Omental fat pad (tissue), 4 donors: Measurements from ENCODE around the gene KCTD15. TPM values are rescaled to one million over a fixed set of nuclear protein-coding genes. Genes with fewer than 3 reads are reported as not detected.

Experiments used
- ATAC-seq: fragments of 150-250 bp; one replicate; pipeline ENCODE4 v1.9.1; 2016; ENCODE audit warnings: mild to moderate bottlenecking, moderate library complexity; ENCODE audit not compliant: low FRiP score
- DNase-seq: peaks from one replicate; pipeline ENCODE4 v3.0.0-alpha.2; 2019; ENCODE audit warnings: low spot score
- total RNA-seq, 4 donors: library from RNA; depleted of rRNA; stranded (reverse); fragments of >200 nt; gene quantifications; one replicate each; pipeline ENCODE4 v1.1.0, GENCODE V29; 2016
- TF ChIP-seq, protein P1 (sequence below), 3 donors: fragments of 450-650 bp; IDR thresholded peaks; one replicate each; pipeline ENCODE4 v1.5.1; 2016 to 2017; ENCODE audit warnings: antibody characterized with exemption in 3 of 3, mild to moderate bottlenecking in 3 of 3, moderate library complexity in 2 of 3

KCTD15 gene
- total RNA-seq, 4 donors from 2014 or later, result 30.6 to 49.7 (median 38.2) TPM

GRCh38 chr19:33758541-33759013, 38.1 kb upstream of the KCTD15 start:
- TF ChIP-seq, protein P1, sequence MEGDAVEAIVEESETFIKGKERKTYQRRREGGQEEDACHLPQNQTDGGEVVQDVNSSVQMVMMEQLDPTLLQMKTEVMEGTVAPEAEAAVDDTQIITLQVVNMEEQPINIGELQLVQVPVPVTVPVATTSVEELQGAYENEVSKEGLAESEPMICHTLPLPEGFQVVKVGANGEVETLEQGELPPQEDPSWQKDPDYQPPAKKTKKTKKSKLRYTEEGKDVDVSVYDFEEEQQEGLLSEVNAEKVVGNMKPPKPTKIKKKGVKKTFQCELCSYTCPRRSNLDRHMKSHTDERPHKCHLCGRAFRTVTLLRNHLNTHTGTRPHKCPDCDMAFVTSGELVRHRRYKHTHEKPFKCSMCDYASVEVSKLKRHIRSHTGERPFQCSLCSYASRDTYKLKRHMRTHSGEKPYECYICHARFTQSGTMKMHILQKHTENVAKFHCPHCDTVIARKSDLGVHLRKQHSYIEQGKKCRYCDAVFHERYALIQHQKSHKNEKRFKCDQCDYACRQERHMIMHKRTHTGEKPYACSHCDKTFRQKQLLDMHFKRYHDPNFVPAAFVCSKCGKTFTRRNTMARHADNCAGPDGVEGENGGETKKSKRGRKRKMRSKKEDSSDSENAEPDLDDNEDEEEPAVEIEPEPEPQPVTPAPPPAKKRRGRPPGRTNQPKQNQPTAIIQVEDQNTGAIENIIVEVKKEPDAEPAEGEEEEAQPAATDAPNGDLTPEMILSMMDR (IDR thresholded peaks at IDR 0.05), result no peak
- ATAC-seq (no peak), DNase-seq (no peak)

DNA sequence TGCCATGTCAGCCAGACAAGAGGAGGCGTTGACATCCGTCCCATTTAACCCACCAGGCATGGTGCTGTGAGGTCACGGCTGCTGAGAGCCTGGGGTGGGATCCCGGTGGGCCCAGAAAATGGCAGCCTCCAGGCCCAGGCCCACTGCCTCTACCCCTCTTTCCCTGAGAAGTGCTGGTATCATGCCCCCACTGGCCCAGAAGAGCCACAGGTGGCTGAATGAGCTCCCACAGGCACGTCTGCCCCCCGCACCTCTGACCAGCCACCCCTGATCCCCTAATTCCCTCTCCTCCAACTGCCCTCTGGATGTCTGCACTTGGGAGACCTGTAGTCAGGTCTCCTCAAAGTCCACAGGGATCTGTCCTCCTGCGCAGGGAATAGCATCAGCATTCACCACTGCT, 37.3 kb upstream of the KCTD15 start:
- DNase-seq (no peak), ATAC-seq (no peak)
- TF ChIP-seq, protein P1 (IDR thresholded peaks at IDR 0.05), result no peak

DNA sequence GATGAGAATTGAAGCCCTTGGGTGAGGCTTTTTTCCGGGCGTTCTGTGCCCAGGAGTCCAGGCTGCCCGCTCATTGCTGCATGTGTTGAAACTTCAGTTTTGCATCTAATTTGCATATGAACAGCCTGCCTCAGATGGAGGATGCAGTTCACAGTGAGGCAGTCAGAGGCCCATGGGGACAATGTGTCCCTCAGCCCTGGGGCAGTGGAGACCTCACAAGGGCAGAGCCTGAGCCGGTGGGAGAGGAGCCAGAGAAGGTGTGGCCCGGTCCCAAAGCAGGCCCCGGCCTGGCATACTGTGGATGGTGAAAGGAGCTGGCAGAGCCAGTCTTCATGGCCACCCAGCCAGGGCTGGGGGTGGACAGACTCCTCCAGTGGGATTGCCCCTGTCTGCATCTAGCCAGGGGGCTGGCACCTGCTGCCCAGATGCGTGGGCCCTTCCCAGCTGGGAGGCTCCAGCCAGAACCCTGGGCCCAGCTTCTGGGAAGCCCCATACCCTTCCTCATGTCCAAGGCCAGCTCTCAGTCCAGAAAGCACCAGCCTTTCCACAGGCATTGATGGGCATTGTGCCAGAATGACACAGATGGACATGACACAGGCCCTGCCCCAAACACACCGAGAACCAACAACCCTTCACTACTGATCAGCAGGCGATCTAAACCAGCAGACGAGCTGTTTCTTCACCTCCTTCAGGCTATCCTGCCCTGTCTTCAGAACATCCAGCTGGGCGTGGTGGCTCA, 32.9 kb upstream of the KCTD15 start:
- TF ChIP-seq, protein P1 (IDR thresholded peaks at IDR 0.05), result no peak
- DNase-seq (no peak), ATAC-seq (no peak)

DNA sequence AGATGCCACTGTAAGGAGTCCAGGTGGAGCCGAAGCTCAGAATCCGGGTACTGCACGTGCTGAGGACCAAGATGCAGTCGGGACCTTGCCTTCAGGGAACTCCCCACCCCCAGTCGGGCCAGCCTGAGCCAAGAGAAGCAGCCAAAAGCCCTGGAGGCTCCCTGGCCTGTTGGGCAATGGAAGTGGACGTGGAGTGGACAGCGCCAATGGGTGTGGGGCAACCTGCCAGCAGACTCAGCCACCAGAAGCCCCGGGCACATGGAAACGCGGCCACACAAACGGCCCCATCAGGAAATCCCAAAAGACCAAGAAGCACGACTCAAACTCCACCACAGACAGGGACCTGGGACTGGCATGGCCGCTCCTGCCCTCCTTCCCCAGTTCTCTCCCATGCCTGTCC, 30.0 kb upstream of the KCTD15 start:
- DNase-seq, result no peak
- ATAC-seq, result no peak
- TF ChIP-seq, protein P1 (IDR thresholded peaks at IDR 0.05), result no peak

DNA sequence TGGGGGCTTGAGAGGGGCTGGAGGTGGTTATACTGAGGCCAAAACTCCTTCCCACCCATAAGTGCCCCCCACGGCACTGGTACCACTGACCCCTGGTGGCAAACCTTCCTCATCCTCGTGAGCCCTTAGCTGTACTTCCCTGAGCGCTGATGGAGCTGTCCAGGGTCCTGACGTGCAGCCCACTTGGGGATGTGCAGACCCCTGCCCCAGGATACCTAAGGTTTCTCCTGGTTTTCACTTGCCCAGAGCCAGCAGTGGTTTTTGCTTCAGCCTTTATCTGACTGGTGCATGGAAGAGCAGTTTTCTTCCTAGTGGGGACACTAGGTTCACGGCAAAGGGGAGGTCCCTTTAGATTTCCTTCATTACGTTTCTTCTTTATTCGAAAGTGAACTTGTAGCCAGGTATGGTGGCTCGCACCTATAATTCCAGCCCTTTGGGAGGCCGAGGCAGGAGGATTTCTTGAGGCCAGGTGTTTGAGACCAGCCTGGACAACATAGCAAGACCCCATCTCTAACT, 28.7 kb upstream of the KCTD15 start:
- DNase-seq, result no peak
- no peak for ATAC-seq
- TF ChIP-seq, protein P1 (IDR thresholded peaks at IDR 0.05), result no peak

DNA sequence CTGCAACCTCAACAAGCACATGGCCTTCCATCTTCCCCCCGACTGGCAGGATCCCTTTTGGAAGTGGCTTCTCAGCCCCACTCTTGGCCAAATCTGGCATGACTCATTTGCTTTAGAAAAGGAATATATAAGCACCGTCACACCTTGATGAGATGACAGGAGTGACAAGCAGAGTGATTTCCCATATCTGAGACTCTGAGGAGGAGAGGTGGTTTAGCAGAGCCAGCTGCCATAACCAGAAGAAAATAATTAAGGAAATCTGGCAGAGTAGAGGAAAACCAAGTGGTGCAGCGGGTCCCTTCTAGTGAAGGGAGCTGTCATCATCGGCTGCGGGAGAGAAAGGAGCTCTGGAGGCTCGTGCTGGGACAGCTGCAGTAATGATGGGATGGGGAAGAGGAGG, 27.5 kb upstream of the KCTD15 start:
- ATAC-seq (no peak), DNase-seq (no peak)
- TF ChIP-seq, protein P1 (IDR thresholded peaks at IDR 0.05), result no peak

GRCh38 chr19:33770107-33770506, 26.6 kb upstream of the KCTD15 start:
- TF ChIP-seq, protein P1 (IDR thresholded peaks at IDR 0.05), result no peak
- no peak for ATAC-seq
- no peak for DNase-seq
